Measurements from ENCODE around the gene MYLK4. TPM values are rescaled to one million over a fixed set of nuclear protein-coding genes. Genes with fewer than 3 reads are reported as not detected.

MYLK4 gene
- total and polyA plus RNA-seq, 2 of the 13 experiments (the other 11 are each of a cell fraction or from before 2014, with no cell fraction given), result 0.26 to 0.29 TPM

GRCh38 chr6:2744209-2744771 is 6.4 kb downstream of the MYLK4 start (continued):
- TF ChIP-seq, protein P1, sequence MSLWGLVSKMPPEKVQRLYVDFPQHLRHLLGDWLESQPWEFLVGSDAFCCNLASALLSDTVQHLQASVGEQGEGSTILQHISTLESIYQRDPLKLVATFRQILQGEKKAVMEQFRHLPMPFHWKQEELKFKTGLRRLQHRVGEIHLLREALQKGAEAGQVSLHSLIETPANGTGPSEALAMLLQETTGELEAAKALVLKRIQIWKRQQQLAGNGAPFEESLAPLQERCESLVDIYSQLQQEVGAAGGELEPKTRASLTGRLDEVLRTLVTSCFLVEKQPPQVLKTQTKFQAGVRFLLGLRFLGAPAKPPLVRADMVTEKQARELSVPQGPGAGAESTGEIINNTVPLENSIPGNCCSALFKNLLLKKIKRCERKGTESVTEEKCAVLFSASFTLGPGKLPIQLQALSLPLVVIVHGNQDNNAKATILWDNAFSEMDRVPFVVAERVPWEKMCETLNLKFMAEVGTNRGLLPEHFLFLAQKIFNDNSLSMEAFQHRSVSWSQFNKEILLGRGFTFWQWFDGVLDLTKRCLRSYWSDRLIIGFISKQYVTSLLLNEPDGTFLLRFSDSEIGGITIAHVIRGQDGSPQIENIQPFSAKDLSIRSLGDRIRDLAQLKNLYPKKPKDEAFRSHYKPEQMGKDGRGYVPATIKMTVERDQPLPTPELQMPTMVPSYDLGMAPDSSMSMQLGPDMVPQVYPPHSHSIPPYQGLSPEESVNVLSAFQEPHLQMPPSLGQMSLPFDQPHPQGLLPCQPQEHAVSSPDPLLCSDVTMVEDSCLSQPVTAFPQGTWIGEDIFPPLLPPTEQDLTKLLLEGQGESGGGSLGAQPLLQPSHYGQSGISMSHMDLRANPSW (CRISPR knock-in tag; IDR thresholded peaks at IDR 0.05; ENCODE audit: borderline replicate concordance), result no peak
- no peak for TF ChIP-seq FIP1L1 (IDR thresholded peaks at IDR 0.05; ENCODE audit: borderline replicate concordance, insufficient read depth, low read depth, low read length)
- no peak for TF ChIP-seq SOX6 (IDR thresholded peaks at IDR 0.05)
- peak; percentile 25; the same call in 1 of the 2 replicates for TF ChIP-seq SOX6 (CRISPR knock-in tag; IDR thresholded peaks at IDR 0.05)
- no peak for TF ChIP-seq TSC22D2 (CRISPR knock-in tag; IDR thresholded peaks at IDR 0.05; ENCODE audit: borderline replicate concordance)
- no peak for TF ChIP-seq RFX1 (IDR thresholded peaks at IDR 0.05)
- no peak for TF ChIP-seq ZNF878 (CRISPR knock-in tag; IDR thresholded peaks at IDR 0.05)
- TF ChIP-seq ZNF782 (CRISPR knock-in tag; IDR thresholded peaks at IDR 0.05; ENCODE audit: borderline replicate concordance), result no peak
- TF ChIP-seq ZNF136 (CRISPR knock-in tag; IDR thresholded peaks at IDR 0.05; ENCODE audit: low read depth), result no peak
- no peak for TF ChIP-seq MYNN (CRISPR knock-in tag; IDR thresholded peaks at IDR 0.05; ENCODE audit: low read depth)
- peak; percentile 66 for TF ChIP-seq MIXL1 (CRISPR knock-in tag; IDR thresholded peaks at IDR 0.05)
- no peak for TF ChIP-seq ZNF570 (CRISPR knock-in tag; IDR thresholded peaks at IDR 0.05; ENCODE audit: borderline replicate concordance)
- no peak for TF ChIP-seq ATM (IDR thresholded peaks at IDR 0.05; ENCODE audit: borderline replicate concordance)
- peak; percentile 65 for TF ChIP-seq SALL1 (CRISPR knock-in tag; IDR thresholded peaks at IDR 0.05)
- TF ChIP-seq ZNF543 (CRISPR knock-in tag; IDR thresholded peaks at IDR 0.05), result no peak
- no peak for TF ChIP-seq SAFB2 (CRISPR knock-in tag; IDR thresholded peaks at IDR 0.05; ENCODE audit: borderline replicate concordance, low read depth)
- TF ChIP-seq EEA1 (CRISPR knock-in tag; IDR thresholded peaks at IDR 0.05; ENCODE audit: borderline replicate concordance), result no peak
- no peak for TF ChIP-seq SYNCRIP (IDR thresholded peaks at IDR 0.05; ENCODE audit: insufficient read depth, low read depth, low read length)
- no peak for TF ChIP-seq NR1H2 (CRISPR knock-in tag; IDR thresholded peaks at IDR 0.05; ENCODE audit: borderline replicate concordance, low read depth)
- no peak for TF ChIP-seq ZNF724P (CRISPR knock-in tag; IDR thresholded peaks at IDR 0.05; ENCODE audit: borderline replicate concordance)
- no peak for TF ChIP-seq MIER2 (CRISPR knock-in tag; IDR thresholded peaks at IDR 0.05)
- no peak for TF ChIP-seq NAIF1 (CRISPR knock-in tag; IDR thresholded peaks at IDR 0.05; ENCODE audit: borderline replicate concordance)
- no peak for TF ChIP-seq NRL (CRISPR knock-in tag; IDR thresholded peaks at IDR 0.05; ENCODE audit: borderline replicate concordance)
- no peak for TF ChIP-seq ZBTB43 (CRISPR knock-in tag; conservative IDR thresholded peaks at IDR 0.05)
- TF ChIP-seq ZNF496 (CRISPR knock-in tag; IDR thresholded peaks at IDR 0.05; ENCODE audit: insufficient replicate concordance), result no peak
- TF ChIP-seq ZNF749 (CRISPR knock-in tag; IDR thresholded peaks at IDR 0.05; ENCODE audit: borderline replicate concordance), result no peak
- no peak for TF ChIP-seq ZNF383 (CRISPR knock-in tag; IDR thresholded peaks at IDR 0.05; ENCODE audit: borderline replicate concordance)
- TF ChIP-seq ATAD3A (CRISPR knock-in tag; IDR thresholded peaks at IDR 0.05), result no peak
- no peak for TF ChIP-seq PAWR (CRISPR knock-in tag; IDR thresholded peaks at IDR 0.05; ENCODE audit: borderline replicate concordance)
- no peak for TF ChIP-seq KDM4B (CRISPR knock-in tag; IDR thresholded peaks at IDR 0.05)

Data from HepG2 (cell line).